Osteocyte (in vitro differentiated cells): ENCODE data around the gene SLC5A9. TPM values are rescaled to one million over a fixed set of nuclear protein-coding genes. Genes with fewer than 3 reads are reported as not detected.
A peak's percentile ranks its signal among the peaks of the same experiment; 100 is the strongest.

Source experiments
- DNase-seq: peaks from one replicate; pipeline ENCODE4 v3.0.0; 2021; ENCODE audit warnings: mixed read lengths; ENCODE audit not compliant: unreplicated experiment; ENCODE audit errors: extremely low spot score
- H3K27ac Mint-ChIP-seq: one replicate; pipeline ENCODE4 v1.8.0; 2021; ENCODE audit warnings: mild to moderate bottlenecking, mixed read lengths; ENCODE audit not compliant: unreplicated experiment
- H3K27me3 Mint-ChIP-seq: one replicate; pipeline ENCODE4 v1.8.0; 2021; ENCODE audit warnings: mixed read lengths; ENCODE audit not compliant: unreplicated experiment
- H3K36me3 Mint-ChIP-seq: one replicate; pipeline ENCODE4 v1.8.0; 2021; ENCODE audit warnings: mixed read lengths; ENCODE audit not compliant: unreplicated experiment
- H3K4me1 Mint-ChIP-seq: one replicate; pipeline ENCODE4 v1.8.0; 2021; ENCODE audit warnings: mixed read lengths; ENCODE audit not compliant: unreplicated experiment
- H3K4me3 Mint-ChIP-seq: one replicate; pipeline ENCODE4 v1.8.0; 2021; ENCODE audit warnings: mild to moderate bottlenecking, moderate library complexity, mixed read lengths; ENCODE audit not compliant: unreplicated experiment
- H3K9me3 Mint-ChIP-seq: one replicate; pipeline ENCODE4 v1.8.0; 2021; ENCODE audit warnings: mixed read lengths; ENCODE audit not compliant: unreplicated experiment
- CTCF ChIP-seq: fragments of 200-600 bp; sonication (generic); IDR thresholded peaks from 2 replicates; pipeline ENCODE4 v1.5.0; 2021; ENCODE audit warnings: antibody characterized with exemption, mild to moderate bottlenecking, moderate library complexity
- total RNA-seq: library from RNA; stranded (reverse); gene quantifications from 2 replicates; pipeline ENCODE4 v1.2.1, GENCODE V29; 2021

SLC5A9 gene
- total RNA-seq, 1 donor from 2014 or later: not detected

- Mint-ChIP-seq H3K27me3 (no peaks in the 10 kb centered on the region), H3K4me3 (no peak overlapping the region), H3K4me1 (no peaks in the 10 kb centered on the region), H3K36me3 (no peaks in the 10 kb centered on the region), H3K9me3 (peaks cover 41% of the 10 kb centered on the region), H3K27ac (no peak overlapping the region)
- DNase-seq: no peak
- TF ChIP-seq CTCF: no peak
These were observed 36.1 kb upstream of the SLC5A9 start for GRCh38 chr1:48186306-48186839.

- TF ChIP-seq CTCF: no peak
- H3K27ac Mint-ChIP-seq: no peak overlapping the region
- H3K9me3 Mint-ChIP-seq: peaks cover 41% of the 10 kb centered on the region
These were observed 34.5 kb upstream of the SLC5A9 start for GRCh38 chr1:48187969-48188563.

GRCh38 chr1:48190881-48191280 lies 31.6 kb upstream of the SLC5A9 start:
- H3K27me3 Mint-ChIP-seq: no peaks in the 10 kb centered on the region
- no peaks in the 10 kb centered on the region for H3K36me3 Mint-ChIP-seq
- DNase-seq: no peak
- H3K9me3 Mint-ChIP-seq: peaks cover 41% of the 10 kb centered on the region
- H3K27ac Mint-ChIP-seq: no peak overlapping the region
- no peak overlapping the region for H3K4me3 Mint-ChIP-seq
- no peak for TF ChIP-seq CTCF
- no peaks in the 10 kb centered on the region for H3K4me1 Mint-ChIP-seq

More at GRCh38 chr1:48187969-48188563, 34.5 kb upstream of the SLC5A9 start:
- Mint-ChIP-seq H3K4me1 (no peaks in the 10 kb centered on the region), H3K27me3 (no peaks in the 10 kb centered on the region), H3K4me3 (no peak overlapping the region), H3K36me3 (no peaks in the 10 kb centered on the region)
- no peak for DNase-seq

- H3K27ac Mint-ChIP-seq: no peak overlapping the region
- TF ChIP-seq CTCF: no peak
- no peaks in the 10 kb centered on the region for H3K36me3 Mint-ChIP-seq
- no peak for DNase-seq
- H3K27me3 Mint-ChIP-seq: peaks cover 5% of the 10 kb centered on the region
- H3K4me3 Mint-ChIP-seq: no peak overlapping the region
- H3K4me1 Mint-ChIP-seq: no peaks in the 10 kb centered on the region
- H3K9me3 Mint-ChIP-seq: peaks cover 14% of the 10 kb centered on the region
These were observed 27.7 kb upstream of the SLC5A9 start for GRCh38 chr1:48194801-48195200.

- Mint-ChIP-seq H3K4me1 (no peaks in the 10 kb centered on the region), H3K36me3 (no peaks in the 10 kb centered on the region), H3K9me3 (no peaks in the 10 kb centered on the region), H3K27ac (no peak overlapping the region), H3K4me3 (no peak overlapping the region), H3K27me3 (peaks cover 9% of the 10 kb centered on the region)
- TF ChIP-seq CTCF: no peak
- peak; percentile 6 for DNase-seq
These were observed 26.3 kb upstream of the SLC5A9 start for GRCh38 chr1:48196237-48196636.
